NCI-H226 (cell line): Measurements from ENCODE around the gene ATP9B.
"Not testable (repeated sequence)": the region's sequence is repeated elsewhere in the genome, so short reads cannot be mapped to it uniquely, and the experiment has no call there.

Source experiments
- DNase-seq: peaks from one replicate; pipeline ENCODE4 v3.0.0-alpha.2; 2015

The ATP9B gene

GRCh38 chr18:79248495-79249060, 179.4 kb downstream of the ATP9B start:
- DNase-seq, result no peak

GRCh38 chr18:79250301-79250981, 181.2 kb downstream of the ATP9B start:
- no peak for DNase-seq

GRCh38 chr18:79251021-79251420, 181.8 kb downstream of the ATP9B start:
- no peak for DNase-seq

GRCh38 chr18:79252904-79253633, 183.9 kb downstream of the ATP9B start:
- no peak for DNase-seq

GRCh38 chr18:79257480-79257879, 188.3 kb downstream of the ATP9B start:
- DNase-seq, result no peak

- no peak for DNase-seq
Observed at GRCh38 chr18:79258447-79258846, 189.3 kb downstream of the ATP9B start.

GRCh38 chr18:79259218-79259617, 190.0 kb downstream of the ATP9B start:
- DNase-seq, result no peak

- DNase-seq, result no peak
Observed at GRCh38 chr18:79260023-79260422, 190.8 kb downstream of the ATP9B start.

GRCh38 chr18:79260510-79260909, 191.3 kb downstream of the ATP9B start:
- no peak for DNase-seq

GRCh38 chr18:79265068-79265467, 195.9 kb downstream of the ATP9B start:
- DNase-seq, result not testable (repeated sequence)

GRCh38 chr18:79271812-79272211, 202.6 kb downstream of the ATP9B start:
- not testable (repeated sequence) for DNase-seq

GRCh38 chr18:79272916-79273315, 203.7 kb downstream of the ATP9B start:
- no peak for DNase-seq

GRCh38 chr18:79274823-79275222, 205.6 kb downstream of the ATP9B start:
- DNase-seq, result no peak

- no peak for DNase-seq
Observed at GRCh38 chr18:79275461-79275860, 206.3 kb downstream of the ATP9B start.

- no peak for DNase-seq
Observed at GRCh38 chr18:79275992-79276391, 206.8 kb downstream of the ATP9B start.

- no peak for DNase-seq
Observed at GRCh38 chr18:79278896-79279295, 209.7 kb downstream of the ATP9B start.

- no peak for DNase-seq
Observed at GRCh38 chr18:79283131-79283810, 214.1 kb downstream of the ATP9B start.

GRCh38 chr18:79283929-79284328, 214.7 kb downstream of the ATP9B start:
- no peak for DNase-seq

GRCh38 chr18:79285191-79285590, 216.0 kb downstream of the ATP9B start:
- DNase-seq, result not testable (repeated sequence)

GRCh38 chr18:79290409-79290808, 221.2 kb downstream of the ATP9B start:
- DNase-seq, result not testable (repeated sequence)

- no peak for DNase-seq
Observed at GRCh38 chr18:79290876-79291275, 221.7 kb downstream of the ATP9B start.

GRCh38 chr18:79294235-79294634, 225.0 kb downstream of the ATP9B start:
- DNase-seq, result no peak

- DNase-seq, result no peak
Observed at GRCh38 chr18:79299272-79299671, 230.1 kb downstream of the ATP9B start.

GRCh38 chr18:79299711-79300110, 230.5 kb downstream of the ATP9B start:
- no peak for DNase-seq
